ENCODE results near the gene SNX5.

- TF ChIP-seq POLR2A (IDR thresholded peaks at IDR 0.05; ENCODE audit: low read depth, low read length): no peak
- no peak for TF ChIP-seq POLR2AphosphoS5 (IDR thresholded peaks at IDR 0.05; ENCODE audit: low read depth, low read length)
- TF ChIP-seq POU2F2 (IDR thresholded peaks at IDR 0.05; ENCODE audit: low read depth, low read length): no peak
- no peak for TF ChIP-seq TAF1 (IDR thresholded peaks at IDR 0.05; ENCODE audit: low read depth, low read length)
- no peak for TF ChIP-seq SPI1 (IDR thresholded peaks at IDR 0.05; ENCODE audit: low read depth, low read length)
Observed at GRCh38 chr20:17999566-17999965, 31.0 kb upstream of the SNX5 start.

Data from GM12891 (cell line).